SK-N-SH (cell line): ENCODE results near the gene OXSR1. TPM values are rescaled to one million over a fixed set of nuclear protein-coding genes. Genes with fewer than 3 reads are reported as not detected.
"Not testable (repeated sequence)": the region's sequence is repeated elsewhere in the genome, so short reads cannot be mapped to it uniquely, and the experiment has no call there.

Experiments
- CTCF ChIA-PET: fragments of 300-600, 350-600 bp; formaldehyde crosslinking; extraction: SDS; loops from one replicate; lab custom pipeline; 2021; lab: Yijun Ruan, JAX
- POLR2A ChIA-PET: fragments of 350-600 bp; sonication (Branson Sonifier 250); formaldehyde crosslinking; extraction: SDS; loops from one replicate; lab custom pipeline; 2020; ENCODE audit warnings: antibody characterized with exemption, inconsistent platforms; lab: Yijun Ruan, JAX
- DNase-seq: peaks from one replicate; pipeline ENCODE4 v3.0.0; 2012
- H2AFZ ChIP-seq: fragments of 200-600 bp; sonication (generic); 2 replicates; pipeline ENCODE4 v1.8.1; 2016; ENCODE audit warnings: antibody characterized with exemption, mild to moderate bottlenecking, low read depth
- H3F3A ChIP-seq: fragments of 200-600 bp; sonication (generic); replicated peaks from 2 replicates; pipeline ENCODE3; 2016; ENCODE audit warnings: antibody characterized with exemption, mild to moderate bottlenecking; ENCODE audit not compliant: insufficient read depth
- H3K27ac ChIP-seq, 2 experiments: fragments of 200-500 bp in 1 of 2; fragments of 200-600 bp in 1 of 2; sonication (Bioruptor generic) in 1 of 2; sonication (generic), shearing (Covaris generic) in 1 of 2; 2 replicates each; pipeline versions ENCODE4 v1.5.1 to v1.6.1; 2014 to 2016; ENCODE audit warnings: low read depth in 2 of 2, inconsistent platforms in 1 of 2, low read length in 1 of 2, mild to moderate bottlenecking in 1 of 2, mixed read lengths in 1 of 2
- H3K27me3 ChIP-seq: fragments of 200-600 bp; sonication (generic), shearing (Covaris generic); 2 replicates; pipeline ENCODE4 v1.6.1; 2016; ENCODE audit warnings: mixed run types; ENCODE audit not compliant: insufficient read depth
- H3K36me3 ChIP-seq, 2 experiments: fragments of 200-500 bp in 1 of 2; fragments of 200-600 bp in 1 of 2; sonication (Bioruptor generic) in 1 of 2; sonication (generic) in 1 of 2; replicated peaks in 1 of 2; 2 replicates each; pipeline versions ENCODE3 to v1.5.1; 2014 to 2016; ENCODE audit warnings: low read length in 1 of 2, mild to moderate bottlenecking in 1 of 2; ENCODE audit not compliant: insufficient read depth in 2 of 2, control insufficient read depth in 1 of 2
- H3K4me1 ChIP-seq, 2 experiments: fragments of 200-500 bp in 1 of 2; fragments of 200-600 bp in 1 of 2; sonication (Bioruptor generic) in 1 of 2; sonication (generic), shearing (Covaris generic) in 1 of 2; 2 replicates each; pipeline versions ENCODE4 v1.5.1 to v1.6.1; 2014 to 2016; ENCODE audit warnings: low read depth in 1 of 2, low read length in 1 of 2, mixed run types in 1 of 2; ENCODE audit not compliant: insufficient read depth in 2 of 2, control insufficient read depth in 1 of 2
- H3K4me2 ChIP-seq: fragments of 200-600 bp; sonication (generic), shearing (Covaris generic); 2 replicates; pipeline ENCODE4 v1.6.1; 2017; ENCODE audit warnings: mixed run types
- H3K4me3 ChIP-seq, 2 experiments: fragments of 200-500 bp in 1 of 2; fragments of 200-600 bp in 1 of 2; sonication (Bioruptor generic) in 1 of 2; sonication (generic), shearing (Covaris generic) in 1 of 2; 2 replicates each; pipeline versions ENCODE4 v1.5.1 to v1.8.1; 2014 to 2016; ENCODE audit warnings: low read depth in 2 of 2, inconsistent platforms in 1 of 2, low read length in 1 of 2, mild to moderate bottlenecking in 1 of 2, mixed read lengths in 1 of 2, moderate library complexity in 1 of 2
- H3K79me2 ChIP-seq: fragments of 200-600 bp; sonication (generic); 2 replicates; pipeline ENCODE4 v1.8.1; 2017; ENCODE audit warnings: mild to moderate bottlenecking; ENCODE audit not compliant: insufficient read depth
- H3K9ac ChIP-seq: fragments of 200-600 bp; sonication (generic); 2 replicates; pipeline ENCODE4 v1.6.1; 2017; ENCODE audit warnings: mixed run types
- H3K9me2 ChIP-seq: fragments of 200-600 bp; sonication (generic); 2 replicates; pipeline ENCODE4 v1.6.1; 2017; ENCODE audit warnings: mixed run types
- H3K9me3 ChIP-seq: fragments of 200-600 bp; sonication (generic); 2 replicates; pipeline ENCODE4 v1.6.1; 2017; ENCODE audit warnings: mixed run types, mild to moderate bottlenecking, moderate library complexity
- H4K20me1 ChIP-seq: fragments of 200-600 bp; sonication (generic); 2 replicates; pipeline ENCODE4 v1.6.1; 2017; ENCODE audit warnings: mild to moderate bottlenecking, mixed run types; ENCODE audit not compliant: insufficient read depth
- CHD2 ChIP-seq: fragments of 150-350 bp; IDR thresholded peaks from 2 replicates; pipeline ENCODE4 v1.6.1; 2018; ENCODE audit warnings: low read length; ENCODE audit not compliant: partially characterized antibody
- EP300 ChIP-seq, 2 experiments: IDR thresholded peaks; 2 replicates each; pipeline versions ENCODE4 v1.4.0 to v1.6.1; 2012; ENCODE audit warnings: borderline replicate concordance in 1 of 2, low read depth in 1 of 2, low read length in 1 of 2
- FOSL2 ChIP-seq: IDR thresholded peaks from 2 replicates; pipeline ENCODE4 v1.4.0; 2012; ENCODE audit warnings: low read depth, mild to moderate bottlenecking, moderate library complexity, borderline replicate concordance
- FOXJ3 ChIP-seq: sonication (generic); formaldehyde crosslinking; IDR thresholded peaks from 2 replicates; pipeline ENCODE4 v1.5.1; 2020; ENCODE audit warnings: mild to moderate bottlenecking, missing genetic modification reagents
- GABPA ChIP-seq: IDR thresholded peaks from 2 replicates; pipeline ENCODE4 v1.4.0; 2012; ENCODE audit warnings: low read depth, mild to moderate bottlenecking
- GATA2 ChIP-seq: sonication (generic); formaldehyde crosslinking; IDR thresholded peaks from 2 replicates; pipeline ENCODE4 v1.5.0; 2020; ENCODE audit warnings: mild to moderate bottlenecking, missing genetic modification reagents
- IRF3 ChIP-seq: fragments of 150-350 bp; IDR thresholded peaks from 2 replicates; pipeline ENCODE4 v1.6.1; 2016; ENCODE audit warnings: mild to moderate bottlenecking, low read depth, low read length
- JUND ChIP-seq: IDR thresholded peaks from 2 replicates; pipeline ENCODE4 v1.4.0; 2012
- MEF2A ChIP-seq: IDR thresholded peaks from 2 replicates; pipeline ENCODE4 v1.4.0; 2012; ENCODE audit warnings: low read depth, borderline replicate concordance
- NFIC ChIP-seq: IDR thresholded peaks from 2 replicates; pipeline ENCODE4 v1.4.0; 2012; ENCODE audit warnings: borderline replicate concordance
- RAD21 ChIP-seq: IDR thresholded peaks from 2 replicates; pipeline ENCODE4 v1.6.1; 2012; ENCODE audit warnings: mild to moderate bottlenecking, low read length
- RCOR1 ChIP-seq: fragments of 150-350 bp; IDR thresholded peaks from 2 replicates; pipeline ENCODE4 v1.6.1; 2017; ENCODE audit warnings: antibody characterized with exemption, low read length
- RFX5 ChIP-seq: IDR thresholded peaks from 2 replicates; pipeline ENCODE4 v1.6.1; 2012; ENCODE audit warnings: mild to moderate bottlenecking, improper control_type of control experiment, low read length
- RXRA ChIP-seq: IDR thresholded peaks from 2 replicates; pipeline ENCODE4 v1.4.0; 2012; ENCODE audit warnings: low read depth, mild to moderate bottlenecking, borderline replicate concordance
- SMC3 ChIP-seq: IDR thresholded peaks from 2 replicates; pipeline ENCODE4 v1.6.1; 2012; ENCODE audit warnings: low read depth, low read length, improper control_type of control experiment
- TCF12 ChIP-seq: IDR thresholded peaks from 2 replicates; pipeline ENCODE4 v1.4.0; 2012
- TEAD4 ChIP-seq: IDR thresholded peaks from 2 replicates; pipeline ENCODE4 v1.4.0; 2012; ENCODE audit warnings: mild to moderate bottlenecking, borderline replicate concordance; ENCODE audit not compliant: insufficient read depth
- USF2 ChIP-seq: fragments of 150-350 bp; IDR thresholded peaks from 2 replicates; pipeline ENCODE4 v1.6.1; 2017; ENCODE audit warnings: antibody characterized with exemption, low read length, low read depth, borderline replicate concordance
- WGBS: methylation state at CpG from one replicate; pipeline ENCODE4 v1.1.6; 2017; ENCODE audit warnings: low lambda C conversion rate; 5-methylcytosine and 5-hydroxymethylcytosine counted together
- polyA plus RNA-seq, 3 experiments: library from polyadenylated mRNA; depleted of rRNA; stranded (reverse); fragments of >200 nt; gene quantifications; 2 replicates each; pipeline ENCODE4 v1.2.3, GENCODE V29; 2012
- TF ChIP-seq, protein P1 (sequence below): fragments of 200-600 bp; sonication (generic); IDR thresholded peaks from 2 replicates; pipeline ENCODE4 v1.6.1; 2017; ENCODE audit warnings: antibody characterized with exemption, mild to moderate bottlenecking, moderate library complexity

OXSR1 gene
- polyA plus RNA-seq, 1 of the 3 experiments (the other 2 are of a cell fraction), result 22.3 TPM

- Histone ChIP-seq H3K4me1 (no peaks in the 10 kb centered on the region), H3K9me3 (no peaks in the 10 kb centered on the region), H3K9me2 (no peaks in the 10 kb centered on the region), H3K79me2 (peaks cover 13% of the 10 kb centered on the region; the same call in 1 of the 2 replicates), H3K27me3 (no peaks in the 10 kb centered on the region), H3K9ac (no peak overlapping the region), H4K20me1 (no peaks in the 10 kb centered on the region), H3K4me3 (no peak overlapping the region), H3K4me2 (no peak overlapping the region), H3F3A (peaks cover 4% of the 10 kb centered on the region), H3K36me3 (peaks cover 76 to 88% of the 10 kb centered on the region in 2 experiments), H2AFZ (no peak overlapping the region), H3K27ac (no peak overlapping the region)
- no peak for DNase-seq
- POLR2A ChIA-PET, result no interaction called here
- 97% methylated on average over 2 of the region's 2 CpGs for WGBS
- CTCF ChIA-PET, result interaction anchor here (1.1 kb wide), 1 partner anchor 14 kb away, joined by 3 read pairs; no protein-coding TSS in a partner anchor
- TF ChIP-seq TEAD4 (no peak), IRF3 (no peak), MEF2A (no peak), GATA2 (CRISPR knock-in tag) (no peak), SMC3 (no peak), GABPA (no peak), RCOR1 (no peak), RXRA (no peak), EP300 (IDR thresholded peaks at IDR 0.05; ENCODE audit: borderline replicate concordance in 1 of 2, low read depth in 1 of 2, low read length in 1 of 2) (no peak), FOXJ3 (no peak), USF2 (no peak), RAD21 (no peak), NFIC (no peak), RFX5 (no peak), TCF12 (no peak), JUND (no peak), CHD2 (no peak), FOSL2 (no peak)
- TF ChIP-seq, protein P1, sequence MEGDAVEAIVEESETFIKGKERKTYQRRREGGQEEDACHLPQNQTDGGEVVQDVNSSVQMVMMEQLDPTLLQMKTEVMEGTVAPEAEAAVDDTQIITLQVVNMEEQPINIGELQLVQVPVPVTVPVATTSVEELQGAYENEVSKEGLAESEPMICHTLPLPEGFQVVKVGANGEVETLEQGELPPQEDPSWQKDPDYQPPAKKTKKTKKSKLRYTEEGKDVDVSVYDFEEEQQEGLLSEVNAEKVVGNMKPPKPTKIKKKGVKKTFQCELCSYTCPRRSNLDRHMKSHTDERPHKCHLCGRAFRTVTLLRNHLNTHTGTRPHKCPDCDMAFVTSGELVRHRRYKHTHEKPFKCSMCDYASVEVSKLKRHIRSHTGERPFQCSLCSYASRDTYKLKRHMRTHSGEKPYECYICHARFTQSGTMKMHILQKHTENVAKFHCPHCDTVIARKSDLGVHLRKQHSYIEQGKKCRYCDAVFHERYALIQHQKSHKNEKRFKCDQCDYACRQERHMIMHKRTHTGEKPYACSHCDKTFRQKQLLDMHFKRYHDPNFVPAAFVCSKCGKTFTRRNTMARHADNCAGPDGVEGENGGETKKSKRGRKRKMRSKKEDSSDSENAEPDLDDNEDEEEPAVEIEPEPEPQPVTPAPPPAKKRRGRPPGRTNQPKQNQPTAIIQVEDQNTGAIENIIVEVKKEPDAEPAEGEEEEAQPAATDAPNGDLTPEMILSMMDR, result no peak
- TF ChIP-seq, all 33 proteins: peak for 0
Observed at GRCh38 chr3:38238416-38239008, 73.2 kb downstream of the OXSR1 start.

- H4K20me1 ChIP-seq, H3K4me3 ChIP-seq, H3K4me1 ChIP-seq, H3K9ac ChIP-seq, H3K4me2 ChIP-seq, H3K9me3 ChIP-seq, DNase-seq, H3K27me3 ChIP-seq, H3K9me2 ChIP-seq, H3K27ac ChIP-seq, POLR2A ChIA-PET, H2AFZ ChIP-seq, CTCF ChIA-PET: not testable (repeated sequence)
- 96% methylated on average over 4 of the region's 4 CpGs for WGBS
- Histone ChIP-seq H3F3A (peaks cover 23% of the 10 kb centered on the region), H3K36me3 (peaks cover 60 to 67% of the 10 kb centered on the region in 2 experiments), H3K79me2 (peaks cover 13% of the 10 kb centered on the region; the same call in 1 of the 2 replicates)
Observed at GRCh38 chr3:38242812-38243211, 77.5 kb downstream of the OXSR1 start.
